A549 (cell line): ENCODE measurements around the gene UTP18. TPM values are rescaled to one million over a fixed set of nuclear protein-coding genes. Genes with fewer than 3 reads are reported as not detected.
"Not testable (repeated sequence)": the region's sequence is repeated elsewhere in the genome, so short reads cannot be mapped to it uniquely, and the experiment has no call there.

Experiments
- ATAC-seq, 2 experiments: fragments of 200-7000 bp in 1 of 2; fragments of >200 bp in 1 of 2; cut with Nextera tagmentation in 1 of 2; cut with Tn5 transposase in 1 of 2; 3 replicates each; pipeline versions ENCODE4 v1.8.0 to v1.9.1; 2018 to 2020; ENCODE audit warnings: mild to moderate bottlenecking in 1 of 2, moderate library complexity in 1 of 2
- CTCF ChIA-PET: fragments of 300-600 bp; sonication (Branson Sonifier 250); formaldehyde crosslinking; extraction: SDS; loops from one replicate; lab custom pipeline; 2021; ENCODE audit warnings: antibody characterized with exemption, inconsistent platforms; lab: Yijun Ruan, JAX
- POLR2A ChIA-PET: fragments of 350-600 bp; formaldehyde crosslinking; extraction: SDS; loops from one replicate; lab custom pipeline; 2021; ENCODE audit warnings: antibody characterized with exemption, inconsistent platforms; lab: Yijun Ruan, JAX
- DNase-seq, 2 experiments: peaks; one replicate each; pipeline versions ENCODE4 v3.0.0 to v3.0.0-alpha.2; 2011 to 2016; ENCODE audit warnings: low read depth in 1 of 2, low spot score in 1 of 2
- FAIRE-seq: peaks from 2 replicates; lab custom pipeline; 2011; peaks lifted over from hg19 to GRCh38; lab: Jason Lieb, UNC
- H3K27ac ChIP-seq, 2 experiments: fragments of >200 bp; sonication (Bioruptor Twin); formaldehyde crosslinking; 3 replicates each; pipeline ENCODE4 v1.5.1; 2016 to 2017
- H3K4me1 ChIP-seq: fragments of >200 bp; sonication (Bioruptor Twin); formaldehyde crosslinking; 3 replicates; pipeline ENCODE4 v1.6.1; 2016
- H3K4me2 ChIP-seq: fragments of >200 bp; sonication (Bioruptor Twin); formaldehyde crosslinking; 3 replicates; pipeline ENCODE4 v1.6.1; 2016
- H3K4me3 ChIP-seq: fragments of >200 bp; sonication (Bioruptor Twin); formaldehyde crosslinking; 3 replicates; pipeline ENCODE4 v1.5.1; 2016
- H3K9me3 ChIP-seq: fragments of >200 bp; sonication (Bioruptor Twin); formaldehyde crosslinking; 3 replicates; pipeline ENCODE4 v1.6.1; 2016
- BHLHE40 ChIP-seq: IDR thresholded peaks from 2 replicates; pipeline ENCODE4 v1.6.1; 2012; ENCODE audit warnings: low read depth, low read length, inconsistent platforms
- CBX2 ChIP-seq: fragments of 200-600 bp; sonication (generic); IDR thresholded peaks from 2 replicates; pipeline ENCODE4 v1.6.1; 2016; ENCODE audit warnings: low read depth, mild to moderate bottlenecking, borderline replicate concordance
- CBX8 ChIP-seq: fragments of 200-600 bp; sonication (generic); IDR thresholded peaks from 2 replicates; pipeline ENCODE4 v1.6.1; 2016
- CEBPB ChIP-seq, 2 experiments: fragments of >200 bp in 1 of 2; sonication (Bioruptor Twin) in 1 of 2; formaldehyde crosslinking in 1 of 2; IDR thresholded peaks; 2 replicates each; pipeline ENCODE4 v1.6.1; 2012 to 2016
- EHF ChIP-seq: fragments of 250-450 bp; sonication (Bioruptor Pico); IDR thresholded peaks from 2 replicates; pipeline ENCODE4 v1.5.0; 2020; ENCODE audit warnings: mild to moderate bottlenecking
- EHMT2 ChIP-seq: fragments of 200-600 bp; sonication (generic); IDR thresholded peaks from 2 replicates; pipeline ENCODE4 v1.6.1; 2016; ENCODE audit warnings: antibody characterized with exemption, low read depth, mild to moderate bottlenecking, moderate library complexity
- FOSB ChIP-seq: fragments of 250-450 bp; sonication (Bioruptor Pico); IDR thresholded peaks from 2 replicates; pipeline ENCODE4 v1.5.0; 2020; ENCODE audit warnings: mild to moderate bottlenecking, moderate library complexity
- FOSL2 ChIP-seq, 2 experiments: fragments of 450-650 bp in 1 of 2; fragments of >200 bp in 1 of 2; sonication (Bioruptor Twin) in 1 of 2; formaldehyde crosslinking; IDR thresholded peaks; 2 replicates each; pipeline versions ENCODE4 v1.5.0 to v1.6.1; 2016 to 2020; ENCODE audit warnings: mild to moderate bottlenecking in 1 of 2, moderate library complexity in 1 of 2
- FOXS1 ChIP-seq: fragments of 250-450 bp; sonication (Bioruptor Pico); IDR thresholded peaks from 2 replicates; pipeline ENCODE4 v1.5.0; 2020; ENCODE audit warnings: mild to moderate bottlenecking, moderate library complexity
- HEYL ChIP-seq: fragments of 250-450 bp; sonication (Bioruptor Pico); IDR thresholded peaks from 2 replicates; pipeline ENCODE4 v1.8.0; 2021; ENCODE audit warnings: mild to moderate bottlenecking, moderate library complexity
- MAFK ChIP-seq: fragments of 450-650 bp; IDR thresholded peaks from 2 replicates; pipeline ENCODE4 v1.6.1; 2014; ENCODE audit not compliant: partially characterized antibody
- MAZ ChIP-seq: fragments of 150-350 bp; IDR thresholded peaks from 2 replicates; pipeline ENCODE4 v1.6.1; 2014; ENCODE audit warnings: antibody characterized with exemption, low read depth, low read length, borderline replicate concordance
- MYC ChIP-seq: IDR thresholded peaks from 2 replicates; pipeline ENCODE4 v1.6.1; 2012; ENCODE audit warnings: mild to moderate bottlenecking, inconsistent platforms, low read length, improper control_type of control experiment, borderline replicate concordance
- NFE2L2 ChIP-seq: fragments of 150-350 bp; conservative IDR thresholded peaks from 2 replicates; pipeline ENCODE4 v1.6.1; 2014; ENCODE audit warnings: low read length
- PHF8 ChIP-seq: fragments of 200-600 bp; sonication (generic); IDR thresholded peaks from 2 replicates; pipeline ENCODE4 v1.6.1; 2016; ENCODE audit warnings: low read depth, mild to moderate bottlenecking, antibody characterized with exemption, moderate library complexity, borderline replicate concordance
- RAD21 ChIP-seq, 2 experiments: fragments of >200 bp in 1 of 2; sonication (Bioruptor Twin) in 1 of 2; formaldehyde crosslinking in 1 of 2; IDR thresholded peaks in 1 of 2; conservative IDR thresholded peaks in 1 of 2; 2 replicates in 1 of 2; 3 replicates in 1 of 2; pipeline ENCODE4 v1.6.1; 2012 to 2018; ENCODE audit warnings: inconsistent platforms in 1 of 2
- RARB ChIP-seq: fragments of 250-450 bp; sonication (Bioruptor Pico); IDR thresholded peaks from 2 replicates; pipeline ENCODE4 v1.8.0; 2021; ENCODE audit warnings: mild to moderate bottlenecking, moderate library complexity
- RCOR1 ChIP-seq: fragments of 150-350 bp; IDR thresholded peaks from 2 replicates; pipeline ENCODE4 v1.6.1; 2014; ENCODE audit warnings: antibody characterized with exemption, low read length, low read depth
- RNF2 ChIP-seq: fragments of 200-600 bp; sonication (generic); IDR thresholded peaks from 2 replicates; pipeline ENCODE4 v1.6.1; 2016; ENCODE audit warnings: low read depth, mild to moderate bottlenecking, antibody characterized with exemption, moderate library complexity, borderline replicate concordance
- SMC3 ChIP-seq: fragments of >200 bp; sonication (Bioruptor Twin); formaldehyde crosslinking; IDR thresholded peaks from 3 replicates; pipeline ENCODE4 v1.6.1; 2018; ENCODE audit warnings: inconsistent platforms
- TFCP2L1 ChIP-seq: fragments of 250-450 bp; sonication (Bioruptor Pico); IDR thresholded peaks from 2 replicates; pipeline ENCODE4 v1.5.0; 2021; ENCODE audit warnings: mild to moderate bottlenecking
- ZFP36 ChIP-seq: fragments of 450-650 bp; IDR thresholded peaks from 2 replicates; pipeline ENCODE4 v1.6.1; 2014; ENCODE audit warnings: borderline replicate concordance; ENCODE audit not compliant: partially characterized antibody
- WGBS: methylation state at CpG from one replicate; pipeline ENCODE4 v1.1.6; 2017; ENCODE audit errors: missing lambda C conversion rate; 5-methylcytosine and 5-hydroxymethylcytosine counted together
- polyA plus RNA-seq, 4 experiments: library from polyadenylated mRNA; depleted of rRNA in 3 of 4; stranded (reverse); fragments of >200 nt; fragmentation: RNase III in 1 of 4; extraction: RNeasy Plus Mini Kit Qiagen cat#74134 plus additional on column Dnase treatment in 1 of 4; gene quantifications; 2 replicates in 3 of 4; 3 replicates in 1 of 4; pipeline ENCODE4 v1.2.3, GENCODE V29; 2011 to 2017
- TF ChIP-seq, protein P1 (sequence below): fragments of 200-600 bp; sonication (generic); IDR thresholded peaks from 2 replicates; pipeline ENCODE4 v1.6.1; 2016; ENCODE audit warnings: antibody characterized with exemption, mild to moderate bottlenecking, moderate library complexity
- TF ChIP-seq, protein P2 (sequence below): fragments of >200 bp; sonication (Bioruptor Twin); formaldehyde crosslinking; IDR thresholded peaks from 3 replicates; pipeline ENCODE4 v1.5.1; 2016
- TF ChIP-seq, protein P3 (sequence below): IDR thresholded peaks from 2 replicates; pipeline ENCODE4 v1.6.1; 2012

UTP18 gene
- polyA plus RNA-seq, 2 of the 4 experiments (the other 2 are of a cell fraction): 79.1 to 96.7 TPM

DNA sequence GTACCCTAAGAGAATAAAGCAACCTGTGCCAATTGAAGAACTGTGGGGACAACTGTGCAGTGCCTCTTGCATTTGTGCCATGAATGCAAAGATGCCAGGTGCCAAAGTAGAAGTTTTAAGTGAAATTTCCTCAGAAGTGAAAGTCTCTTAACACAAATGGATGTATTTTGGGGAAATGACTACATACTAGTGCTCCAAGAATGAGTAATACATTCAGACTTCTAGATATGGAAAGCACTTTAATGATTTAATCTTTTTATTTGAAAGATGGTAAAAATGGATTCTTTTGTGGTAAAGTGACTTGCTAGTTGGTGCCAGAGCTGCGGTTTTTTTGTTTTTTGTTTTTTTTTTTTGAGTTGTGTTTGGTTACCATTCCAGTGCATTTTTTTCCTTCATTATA, 15.0 kb downstream of the UTP18 start (continued):
- TF ChIP-seq EHF (no peak), CEBPB (IDR thresholded peaks at IDR 0.05) (no peak), NFE2L2 (no peak), PHF8 (no peak), ZFP36 (no peak), HEYL (CRISPR knock-in tag) (no peak)

DNA sequence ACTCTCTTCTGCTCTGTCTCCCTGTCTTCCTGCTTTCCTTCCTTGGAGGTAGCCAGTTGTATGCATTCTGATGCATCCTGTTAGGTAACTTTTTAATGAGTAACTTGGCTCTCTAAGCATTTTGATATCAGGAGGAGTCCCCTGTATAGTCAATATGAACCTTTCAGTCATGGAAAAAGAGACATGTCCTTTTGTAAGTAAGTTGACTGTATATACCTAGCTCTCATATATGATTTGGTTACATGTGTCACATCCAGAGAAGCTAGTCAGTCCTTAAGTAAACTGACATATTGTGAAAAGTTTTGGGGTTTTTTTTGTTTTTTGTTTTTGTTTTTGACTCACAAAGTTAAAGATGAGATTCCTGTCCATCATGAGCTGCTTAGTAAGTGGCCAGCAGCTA, 18.8 kb downstream of the UTP18 start:
- no peak overlapping the region for H3K27ac ChIP-seq
- ATAC-seq: no peak
- TF ChIP-seq, protein P1, sequence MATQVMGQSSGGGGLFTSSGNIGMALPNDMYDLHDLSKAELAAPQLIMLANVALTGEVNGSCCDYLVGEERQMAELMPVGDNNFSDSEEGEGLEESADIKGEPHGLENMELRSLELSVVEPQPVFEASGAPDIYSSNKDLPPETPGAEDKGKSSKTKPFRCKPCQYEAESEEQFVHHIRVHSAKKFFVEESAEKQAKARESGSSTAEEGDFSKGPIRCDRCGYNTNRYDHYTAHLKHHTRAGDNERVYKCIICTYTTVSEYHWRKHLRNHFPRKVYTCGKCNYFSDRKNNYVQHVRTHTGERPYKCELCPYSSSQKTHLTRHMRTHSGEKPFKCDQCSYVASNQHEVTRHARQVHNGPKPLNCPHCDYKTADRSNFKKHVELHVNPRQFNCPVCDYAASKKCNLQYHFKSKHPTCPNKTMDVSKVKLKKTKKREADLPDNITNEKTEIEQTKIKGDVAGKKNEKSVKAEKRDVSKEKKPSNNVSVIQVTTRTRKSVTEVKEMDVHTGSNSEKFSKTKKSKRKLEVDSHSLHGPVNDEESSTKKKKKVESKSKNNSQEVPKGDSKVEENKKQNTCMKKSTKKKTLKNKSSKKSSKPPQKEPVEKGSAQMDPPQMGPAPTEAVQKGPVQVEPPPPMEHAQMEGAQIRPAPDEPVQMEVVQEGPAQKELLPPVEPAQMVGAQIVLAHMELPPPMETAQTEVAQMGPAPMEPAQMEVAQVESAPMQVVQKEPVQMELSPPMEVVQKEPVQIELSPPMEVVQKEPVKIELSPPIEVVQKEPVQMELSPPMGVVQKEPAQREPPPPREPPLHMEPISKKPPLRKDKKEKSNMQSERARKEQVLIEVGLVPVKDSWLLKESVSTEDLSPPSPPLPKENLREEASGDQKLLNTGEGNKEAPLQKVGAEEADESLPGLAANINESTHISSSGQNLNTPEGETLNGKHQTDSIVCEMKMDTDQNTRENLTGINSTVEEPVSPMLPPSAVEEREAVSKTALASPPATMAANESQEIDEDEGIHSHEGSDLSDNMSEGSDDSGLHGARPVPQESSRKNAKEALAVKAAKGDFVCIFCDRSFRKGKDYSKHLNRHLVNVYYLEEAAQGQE: no peak
- no peak for TF ChIP-seq ZFP36
- no peak for TF ChIP-seq FOSB (CRISPR knock-in tag)
- TF ChIP-seq RCOR1: no peak
- no peak for TF ChIP-seq BHLHE40
- no peak for TF ChIP-seq RARB (CRISPR knock-in tag)
- TF ChIP-seq, protein P2, sequence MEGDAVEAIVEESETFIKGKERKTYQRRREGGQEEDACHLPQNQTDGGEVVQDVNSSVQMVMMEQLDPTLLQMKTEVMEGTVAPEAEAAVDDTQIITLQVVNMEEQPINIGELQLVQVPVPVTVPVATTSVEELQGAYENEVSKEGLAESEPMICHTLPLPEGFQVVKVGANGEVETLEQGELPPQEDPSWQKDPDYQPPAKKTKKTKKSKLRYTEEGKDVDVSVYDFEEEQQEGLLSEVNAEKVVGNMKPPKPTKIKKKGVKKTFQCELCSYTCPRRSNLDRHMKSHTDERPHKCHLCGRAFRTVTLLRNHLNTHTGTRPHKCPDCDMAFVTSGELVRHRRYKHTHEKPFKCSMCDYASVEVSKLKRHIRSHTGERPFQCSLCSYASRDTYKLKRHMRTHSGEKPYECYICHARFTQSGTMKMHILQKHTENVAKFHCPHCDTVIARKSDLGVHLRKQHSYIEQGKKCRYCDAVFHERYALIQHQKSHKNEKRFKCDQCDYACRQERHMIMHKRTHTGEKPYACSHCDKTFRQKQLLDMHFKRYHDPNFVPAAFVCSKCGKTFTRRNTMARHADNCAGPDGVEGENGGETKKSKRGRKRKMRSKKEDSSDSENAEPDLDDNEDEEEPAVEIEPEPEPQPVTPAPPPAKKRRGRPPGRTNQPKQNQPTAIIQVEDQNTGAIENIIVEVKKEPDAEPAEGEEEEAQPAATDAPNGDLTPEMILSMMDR: no peak
- TF ChIP-seq SMC3: no peak
- TF ChIP-seq CEBPB (IDR thresholded peaks at IDR 0.05): no peak
- no peak for TF ChIP-seq EHMT2
- TF ChIP-seq MYC: no peak
- no peak for TF ChIP-seq EHF
- H3K4me2 ChIP-seq: no peak overlapping the region
- CTCF ChIA-PET: interaction anchor here (0.6 to 2.6 kb wide), 4 partner anchors 9 to 399 kb away, joined by 4 to 13 read pairs (median 6); no protein-coding TSS in a partner anchor
- H3K9me3 ChIP-seq: no peaks in the 10 kb centered on the region
- FAIRE-seq: no peak
- POLR2A ChIA-PET: no interaction called here
- DNase-seq: no peak
- no peaks in the 10 kb centered on the region for H3K4me1 ChIP-seq
- H3K4me3 ChIP-seq: no peak overlapping the region

DNA sequence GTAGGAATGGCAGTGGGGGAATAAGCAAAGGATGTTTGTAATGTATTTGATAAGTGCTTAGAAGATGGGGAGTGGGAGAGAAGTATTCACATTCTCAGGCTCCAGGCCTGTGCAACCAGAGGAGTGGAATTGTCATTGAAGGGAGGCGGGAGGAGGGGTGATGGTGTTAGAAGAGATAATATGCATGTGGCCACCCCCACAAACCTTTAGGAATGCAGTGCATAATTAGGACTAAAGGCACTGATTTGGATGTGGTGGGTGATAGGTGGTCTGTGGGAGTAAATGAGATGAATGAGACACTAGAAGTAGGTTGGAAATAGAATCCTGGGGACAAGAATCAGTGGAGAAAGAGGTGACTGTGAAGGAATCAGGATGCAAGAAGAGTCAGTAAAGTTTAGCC, 27.1 kb downstream of the UTP18 start:
- H3K4me1 ChIP-seq: no peaks in the 10 kb centered on the region
- DNase-seq: no peak
- H3K27ac ChIP-seq: no peak overlapping the region
- H3K4me3 ChIP-seq: no peak overlapping the region
- H3K4me2 ChIP-seq: no peak overlapping the region
- 93% methylated on average over 1 of the region's 1 CpG for WGBS
- CTCF ChIA-PET: interaction anchor here (1.6 to 5.8 kb wide), 2 partner anchors 8 to 11 kb away, joined by 6 to 35 read pairs; no protein-coding TSS in a partner anchor
- no peak for FAIRE-seq
- H3K9me3 ChIP-seq: no peaks in the 10 kb centered on the region
- TF ChIP-seq RAD21 (conservative IDR thresholded peaks at IDR 0.05 in 1 of 2, IDR thresholded peaks at IDR 0.05 in 1 of 2): no peak
- ATAC-seq: no peak
- POLR2A ChIA-PET: no interaction called here

DNA sequence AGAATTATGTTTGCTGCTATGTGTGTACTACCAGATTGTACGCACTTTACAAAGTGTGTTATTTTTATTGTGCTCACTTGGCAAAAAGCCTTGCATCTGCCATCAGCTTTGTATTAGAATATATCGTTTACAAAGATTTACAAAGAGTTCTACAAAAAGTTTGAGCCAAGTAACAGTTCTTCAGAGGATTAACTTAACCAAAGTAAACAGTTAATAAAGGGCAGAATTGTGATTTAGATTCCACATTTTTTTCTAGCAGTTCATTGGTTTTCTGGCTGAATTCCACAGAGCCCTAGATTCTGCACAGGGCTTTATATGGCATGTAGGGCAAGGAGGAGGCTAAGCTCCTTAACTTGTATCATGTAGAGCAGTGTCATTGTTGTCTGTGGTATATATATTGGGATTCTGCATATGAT, 29.4 kb downstream of the UTP18 start:
- CTCF ChIA-PET: interaction anchor here (1.1 to 5.8 kb wide), 2 partner anchors 9 to 14 kb away, joined by 3 to 35 read pairs; no protein-coding TSS in a partner anchor
- ATAC-seq: no peak
- H3K9me3 ChIP-seq: no peaks in the 10 kb centered on the region; the same call in 2 of the 3 replicates

DNA sequence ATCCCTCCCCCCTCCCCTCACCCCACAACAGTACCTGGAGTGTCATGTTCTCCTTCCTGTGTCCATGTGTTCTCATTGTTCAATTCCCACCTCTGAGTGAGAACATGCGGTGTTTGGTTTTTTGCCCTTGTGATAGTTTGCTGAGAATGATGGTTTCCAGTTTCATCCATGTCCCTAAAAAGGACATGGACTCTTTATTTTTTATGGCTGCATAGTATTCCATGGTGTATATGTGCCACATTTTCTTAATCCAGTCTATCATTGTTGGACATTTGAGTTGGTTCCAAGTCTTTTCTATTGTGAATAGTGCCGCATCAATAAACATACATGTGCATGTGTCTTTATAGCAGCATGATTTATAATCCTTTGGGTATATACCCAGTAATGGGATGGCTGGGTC, 34.0 kb downstream of the UTP18 start:
- ATAC-seq: not testable (repeated sequence)

More for the DNA sequence above, 29.4 kb downstream of the UTP18 start:
- Histone ChIP-seq H3K4me2 (no peak overlapping the region), H3K4me3 (no peak overlapping the region), H3K27ac (no peak overlapping the region), H3K4me1 (no peaks in the 10 kb centered on the region)
- DNase-seq (no peak), FAIRE-seq (no peak)
- TF ChIP-seq EHMT2 (no peak), BHLHE40 (no peak), RNF2 (no peak), HEYL (CRISPR knock-in tag) (no peak), MAFK (no peak), FOXS1 (CRISPR knock-in tag) (no peak), CBX8 (no peak), MAZ (no peak), TFCP2L1 (no peak), FOSL2 (IDR thresholded peaks at IDR 0.05) (no peak), FOSL2 (CRISPR knock-in tag; IDR thresholded peaks at IDR 0.05) (no peak), RCOR1 (no peak), CBX2 (no peak)
- TF ChIP-seq, protein P3, sequence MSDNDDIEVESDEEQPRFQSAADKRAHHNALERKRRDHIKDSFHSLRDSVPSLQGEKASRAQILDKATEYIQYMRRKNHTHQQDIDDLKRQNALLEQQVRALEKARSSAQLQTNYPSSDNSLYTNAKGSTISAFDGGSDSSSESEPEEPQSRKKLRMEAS: no peak
- POLR2A ChIA-PET: no interaction called here
- 94% methylated on average over 2 of the region's 2 CpGs for WGBS

More for the DNA sequence above, 34.0 kb downstream of the UTP18 start:
- H3K27ac ChIP-seq, H3K4me2 ChIP-seq, POLR2A ChIA-PET, CTCF ChIA-PET, H3K9me3 ChIP-seq, H3K4me1 ChIP-seq, FAIRE-seq, DNase-seq, H3K4me3 ChIP-seq: not testable (repeated sequence)
- WGBS: 98% methylated on average over 2 of the region's 2 CpGs
